CD4-positive, alpha-beta T cell (primary cell): ENCODE results near the gene ZNF619. TPM values are rescaled to one million over a fixed set of nuclear protein-coding genes. Genes with fewer than 3 reads are reported as not detected.

ENCODE experiments used
- ATAC-seq: fragments of 200-7000 bp; cut with Tn5 transposase; one replicate; pipeline ENCODE4 v1.10.0; 2022; ENCODE audit warnings: mild to moderate bottlenecking; ENCODE audit not compliant: poor library complexity
- CTCF ChIA-PET: fragments of 350-600 bp; sonication (Branson Sonifier 250); formaldehyde crosslinking; loops from one replicate; lab custom pipeline; 2021; ENCODE audit warnings: antibody characterized with exemption, inconsistent platforms; lab: Charles Lee
- POLR2A ChIA-PET: fragments of 350-600 bp; sonication (Branson Sonifier 250); formaldehyde crosslinking; loops from one replicate; lab custom pipeline; 2021; ENCODE audit warnings: antibody characterized with exemption, inconsistent platforms; lab: Charles Lee
- DNase-seq, 14 experiments: peaks; one replicate each; pipeline ENCODE4 v3.0.0-alpha.2; 2013 to 2020; ENCODE audit warnings: mixed read lengths in 2 of 14
- H3K27ac ChIP-seq, 2 donors: one replicate each; pipeline versions ENCODE4 v1.5.1 to v1.7.0; 2013; ENCODE audit warnings: low read length in 2 of 2, low read depth in 1 of 2, mild to moderate bottlenecking in 1 of 2
- H3K27me3 ChIP-seq, 2 experiments: 1 replicate in 1 of 2; 2 replicates in 1 of 2; pipeline versions ENCODE4 v1.6.1 to v1.7.0; 2013; ENCODE audit warnings: low read length in 2 of 2, control low read depth in 1 of 2, mild to moderate bottlenecking in 1 of 2, moderate library complexity in 1 of 2; ENCODE audit not compliant: insufficient read depth in 2 of 2, control insufficient read depth in 1 of 2
- H3K36me3 ChIP-seq: one replicate; pipeline ENCODE4 v1.6.1; 2013; ENCODE audit warnings: low read length, control low read depth; ENCODE audit not compliant: insufficient read depth
- H3K4me1 ChIP-seq: one replicate; pipeline ENCODE4 v1.6.1; 2013; ENCODE audit warnings: low read length, control low read depth; ENCODE audit not compliant: insufficient read depth
- H3K4me3 ChIP-seq: one replicate; pipeline ENCODE4 v1.5.1; 2013; ENCODE audit warnings: mild to moderate bottlenecking, low read length, moderate library complexity
- H3K9me3 ChIP-seq, 2 experiments: 1 replicate in 1 of 2; 2 replicates in 1 of 2; pipeline versions ENCODE4 v1.6.1 to v1.7.0; 2013; ENCODE audit warnings: low read length in 2 of 2, mild to moderate bottlenecking in 2 of 2, control low read depth in 1 of 2, moderate library complexity in 1 of 2; ENCODE audit not compliant: control insufficient read depth in 1 of 2, insufficient read depth in 1 of 2
- H3K27ac Mint-ChIP-seq: one replicate; pipeline ENCODE4 v1.8.0; 2020; ENCODE audit warnings: mixed read lengths
- H3K27me3 Mint-ChIP-seq: one replicate; pipeline ENCODE4 v1.8.0; 2021; ENCODE audit warnings: mixed read lengths
- H3K36me3 Mint-ChIP-seq: one replicate; pipeline ENCODE4 v1.8.0; 2021; ENCODE audit warnings: low read depth, mixed read lengths
- H3K4me1 Mint-ChIP-seq: one replicate; pipeline ENCODE4 v1.8.0; 2021; ENCODE audit warnings: low read depth, mixed read lengths
- H3K4me3 Mint-ChIP-seq: one replicate; pipeline ENCODE4 v1.8.0; 2020; ENCODE audit warnings: mild to moderate bottlenecking, mixed read lengths
- H3K9me3 Mint-ChIP-seq: one replicate; pipeline ENCODE4 v1.8.0; 2020; ENCODE audit warnings: mixed read lengths
- intact Hi-C, 2 experiments: fragments of 100-400 bp; cut with DNase I in 1 of 2; cut with micrococcal nuclease in 1 of 2; formaldehyde crosslinking; loops; one replicate each; pipeline versions ENCODE4 v1.15.1 to v1.9.0; 2023 to 2025; cut with DNase I, micrococcal nuclease
- total RNA-seq, 174 experiments: library from RNA in 2 of 174; stranded (reverse) in 2 of 174; gene quantifications; one replicate each; pipeline ENCODE4 v1.2.3 and lab custom pipeline; 2021 to 2026
- TF ChIP-seq, protein P1 (sequence below): fragments of 200-600 bp; IDR thresholded peaks from one replicate; pipeline ENCODE4 v1.8.0; 2022; ENCODE audit warnings: antibody characterized with exemption, mild to moderate bottlenecking

The ZNF619 gene
- total RNA-seq, 2 experiments from 2014 or later: 2.6 to 2.9 TPM

DNA sequence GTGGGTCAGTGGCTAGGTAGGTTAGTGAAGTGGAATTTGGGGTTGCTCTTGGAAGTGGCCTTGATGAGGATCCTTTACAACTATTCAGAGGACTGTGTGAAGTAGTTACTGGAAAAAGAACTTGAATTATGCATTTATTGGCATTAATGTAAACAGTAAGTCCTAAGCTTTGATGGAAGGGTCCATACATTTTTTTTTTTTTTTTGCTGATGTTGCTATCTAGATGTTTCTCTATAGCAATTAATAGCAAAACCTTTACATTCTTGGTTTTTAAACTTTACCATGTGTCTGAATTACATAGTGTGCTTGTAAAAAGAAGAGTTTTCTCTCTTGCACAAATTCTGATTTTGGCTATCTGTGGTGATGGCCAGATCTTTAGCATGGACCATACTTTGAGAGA lies 57.4 kb downstream of the ZNF619 start:
- CTCF ChIA-PET: no interaction called here
- Mint-ChIP-seq H3K27ac (no peak overlapping the region), H3K36me3 (peaks cover 97% of the 10 kb centered on the region), H3K9me3 (peaks cover 5% of the 10 kb centered on the region), H3K27me3 (no peaks in the 10 kb centered on the region), H3K4me1 (no peaks in the 10 kb centered on the region), H3K4me3 (no peak overlapping the region)
- Histone ChIP-seq H3K36me3 (peaks cover 61% of the 10 kb centered on the region), H3K27ac (no peak overlapping the region), H3K4me1 (no peaks in the 10 kb centered on the region), H3K9me3 (peaks cover 17 to 23% of the 10 kb centered on the region in 2 experiments), H3K4me3 (no peak overlapping the region), H3K27me3 (no peaks in the 10 kb centered on the region)
- TF ChIP-seq, protein P1, sequence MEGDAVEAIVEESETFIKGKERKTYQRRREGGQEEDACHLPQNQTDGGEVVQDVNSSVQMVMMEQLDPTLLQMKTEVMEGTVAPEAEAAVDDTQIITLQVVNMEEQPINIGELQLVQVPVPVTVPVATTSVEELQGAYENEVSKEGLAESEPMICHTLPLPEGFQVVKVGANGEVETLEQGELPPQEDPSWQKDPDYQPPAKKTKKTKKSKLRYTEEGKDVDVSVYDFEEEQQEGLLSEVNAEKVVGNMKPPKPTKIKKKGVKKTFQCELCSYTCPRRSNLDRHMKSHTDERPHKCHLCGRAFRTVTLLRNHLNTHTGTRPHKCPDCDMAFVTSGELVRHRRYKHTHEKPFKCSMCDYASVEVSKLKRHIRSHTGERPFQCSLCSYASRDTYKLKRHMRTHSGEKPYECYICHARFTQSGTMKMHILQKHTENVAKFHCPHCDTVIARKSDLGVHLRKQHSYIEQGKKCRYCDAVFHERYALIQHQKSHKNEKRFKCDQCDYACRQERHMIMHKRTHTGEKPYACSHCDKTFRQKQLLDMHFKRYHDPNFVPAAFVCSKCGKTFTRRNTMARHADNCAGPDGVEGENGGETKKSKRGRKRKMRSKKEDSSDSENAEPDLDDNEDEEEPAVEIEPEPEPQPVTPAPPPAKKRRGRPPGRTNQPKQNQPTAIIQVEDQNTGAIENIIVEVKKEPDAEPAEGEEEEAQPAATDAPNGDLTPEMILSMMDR: no peak
- ATAC-seq (no peak), DNase-seq (no peak)
- POLR2A ChIA-PET: no interaction called here
- intact Hi-C loops: no loop called here

Other genes with a start within 250 kb of the ZNF619 start
- 100 to 1,000 TPM; 112 to 120 TPM for gene EIF1B, start 167.4 kb upstream of the ZNF619 start, total RNA-seq
- gene ENTPD3, start 89.9 kb upstream of the ZNF619 start, total RNA-seq: not detected
- 1,000 to 10,000 TPM; 3,546 to 3,721 TPM for gene RPL14, start 19.8 kb upstream of the ZNF619 start, total RNA-seq
- gene ZNF620, start 28.9 kb downstream of the ZNF619 start, total RNA-seq: 1 to 10 TPM in 1 of 2 experiments, under 1 TPM in 1; 0.82 to 1.0 TPM
- 1 to 10 TPM; 8.6 to 8.8 TPM for gene ZNF621, start 47.8 kb downstream of the ZNF619 start, total RNA-seq